ENCODE results near the gene TBRG4.

TBRG4 gene

DNA sequence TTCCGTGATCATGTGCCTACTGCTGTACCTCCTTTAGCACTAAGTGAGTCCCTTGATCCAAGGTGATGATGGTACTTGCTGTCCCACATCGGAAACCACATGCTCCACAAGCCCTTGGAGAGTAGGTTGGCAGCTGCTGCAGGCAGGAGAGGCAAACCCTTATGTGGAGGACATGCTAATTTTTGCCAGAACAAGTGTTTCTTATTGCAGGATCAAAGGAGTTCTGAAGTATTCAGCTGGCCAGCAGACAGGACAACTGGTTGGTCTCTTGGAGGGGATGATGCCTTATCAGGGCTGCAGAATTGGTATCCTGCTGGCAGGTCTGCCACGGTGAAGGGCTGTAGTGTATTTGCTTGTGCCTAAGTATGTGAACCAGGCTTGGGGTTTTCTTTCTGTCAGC is 59.5 kb downstream of the TBRG4 start:
- no peak for TF ChIP-seq CTCF (IDR thresholded peaks at IDR 0.05; ENCODE audit: low read depth, low read length)
- no peak for DNase-seq

GRCh38 chr7:45050198-45050597 is 61.3 kb downstream of the TBRG4 start:
- Histone ChIP-seq H3K27me3 (no peaks in the 10 kb centered on the region), H3K9me3 (no peaks in the 10 kb centered on the region), H3K4me3 (ENCODE audit: low read depth, low read length) (no peak overlapping the region), H3K4me1 (no peaks in the 10 kb centered on the region), H3K36me3 (no peaks in the 10 kb centered on the region)
- no peak for TF ChIP-seq CTCF (IDR thresholded peaks at IDR 0.05; ENCODE audit: low read depth, low read length)
- no peak for DNase-seq

More for the DNA sequence above, 59.5 kb downstream of the TBRG4 start:
- Histone ChIP-seq H3K9me3 (no peaks in the 10 kb centered on the region), H3K4me1 (no peaks in the 10 kb centered on the region), H3K36me3 (no peaks in the 10 kb centered on the region), H3K27me3 (no peaks in the 10 kb centered on the region), H3K4me3 (ENCODE audit: low read depth, low read length) (no peak overlapping the region)

Measured in BE2C (cell line).